H9 (cell line): ENCODE measurements around the gene CNNM3. TPM values are rescaled to one million over a fixed set of nuclear protein-coding genes. Genes with fewer than 3 reads are reported as not detected.

Experiments used
- DNase-seq: peaks from one replicate; pipeline ENCODE4 v3.0.0-alpha.2; 2017
- H2AFZ ChIP-seq: one replicate; pipeline ENCODE4 v1.6.1; 2013; ENCODE audit warnings: mild to moderate bottlenecking, low read length, control low read depth, moderate library complexity
- H2AK5ac ChIP-seq: 2 replicates; pipeline ENCODE4 v1.6.1; 2013; ENCODE audit warnings: low read length, control low read depth, mixed read lengths; ENCODE audit not compliant: insufficient read length
- H2BK120ac ChIP-seq: one replicate; pipeline ENCODE4 v1.6.1; 2013; ENCODE audit warnings: low read depth, mild to moderate bottlenecking, low read length, control low read depth, inconsistent platforms; ENCODE audit not compliant: poor library complexity, severe bottlenecking
- H2BK12ac ChIP-seq: 2 replicates; pipeline ENCODE4 v1.6.1; 2013; ENCODE audit warnings: low read length, control low read depth, mixed read lengths, low read depth; ENCODE audit not compliant: insufficient read length
- H2BK15ac ChIP-seq: 2 replicates; pipeline ENCODE4 v1.6.1; 2013; ENCODE audit warnings: low read depth, low read length, control low read depth
- H2BK20ac ChIP-seq: one replicate; pipeline ENCODE4 v1.6.1; 2013; ENCODE audit warnings: low read depth, mild to moderate bottlenecking, low read length, control low read depth, inconsistent platforms; ENCODE audit not compliant: poor library complexity, severe bottlenecking
- H2BK5ac ChIP-seq: 2 replicates; pipeline ENCODE4 v1.6.1; 2013; ENCODE audit warnings: low read length, control low read depth, mixed read lengths; ENCODE audit not compliant: insufficient read length
- H3K14ac ChIP-seq: 2 replicates; pipeline ENCODE4 v1.6.1; 2013; ENCODE audit warnings: low read length, control low read depth; ENCODE audit not compliant: insufficient read depth
- H3K18ac ChIP-seq: 2 replicates; pipeline ENCODE4 v1.6.1; 2013; ENCODE audit warnings: low read depth, mild to moderate bottlenecking, mixed read lengths, low read length, control low read depth; ENCODE audit not compliant: insufficient read length
- H3K23ac ChIP-seq: 2 replicates; pipeline ENCODE4 v1.6.1; 2013; ENCODE audit warnings: low read length, control low read depth, mixed read lengths, low read depth; ENCODE audit not compliant: insufficient read length
- H3K23me2 ChIP-seq: 2 replicates; pipeline ENCODE4 v1.6.1; 2013; ENCODE audit warnings: low read depth, mild to moderate bottlenecking, mixed read lengths, low read length, control low read depth; ENCODE audit not compliant: insufficient read length, poor library complexity, severe bottlenecking
- H3K27ac ChIP-seq: 2 replicates; pipeline ENCODE4 v1.5.1; 2013; ENCODE audit warnings: low read length, control low read depth, mixed read lengths, low read depth; ENCODE audit not compliant: insufficient read length
- H3K27me3 ChIP-seq: 2 replicates; pipeline ENCODE4 v1.6.1; 2013; ENCODE audit warnings: low read length, control low read depth, inconsistent platforms; ENCODE audit not compliant: insufficient read depth
- H3K4ac ChIP-seq: 2 replicates; pipeline ENCODE4 v1.6.1; 2013; ENCODE audit warnings: low read depth, mild to moderate bottlenecking, control low read depth, inconsistent platforms, low read length, moderate library complexity
- H3K4me1 ChIP-seq: 2 replicates; pipeline ENCODE4 v1.6.1; 2013; ENCODE audit warnings: low read length, control low read depth, inconsistent platforms; ENCODE audit not compliant: insufficient read depth
- H3K4me2 ChIP-seq: 2 replicates; pipeline ENCODE4 v1.6.1; 2013; ENCODE audit warnings: low read length, control low read depth, mixed read lengths; ENCODE audit not compliant: insufficient read length, insufficient read depth
- H3K56ac ChIP-seq: 2 replicates; pipeline ENCODE4 v1.6.1; 2013; ENCODE audit warnings: low read depth, mild to moderate bottlenecking, mixed read lengths, low read length, control low read depth; ENCODE audit not compliant: insufficient read length
- H3K79me1 ChIP-seq: 2 replicates; pipeline ENCODE4 v1.6.1; 2013; ENCODE audit warnings: low read depth, mild to moderate bottlenecking, moderate library complexity, low read length, control low read depth, inconsistent platforms; ENCODE audit not compliant: insufficient read depth, poor library complexity, severe bottlenecking
- H3K79me2 ChIP-seq: 2 replicates; pipeline ENCODE4 v1.6.1; 2013; ENCODE audit warnings: low read length, control low read depth, inconsistent platforms; ENCODE audit not compliant: insufficient read depth
- H3K9ac ChIP-seq: 2 replicates; pipeline ENCODE4 v1.6.1; 2013; ENCODE audit warnings: low read length, control low read depth, mixed read lengths; ENCODE audit not compliant: insufficient read length; ENCODE audit errors: extremely low read depth
- H3K9me3 ChIP-seq: one replicate; pipeline ENCODE4 v1.6.1; 2013; ENCODE audit warnings: low read depth, low read length, inconsistent platforms; ENCODE audit not compliant: control insufficient read depth
- H3T11ph ChIP-seq: one replicate; pipeline ENCODE4 v1.6.1; 2013; ENCODE audit warnings: mild to moderate bottlenecking, low read length, control low read depth, inconsistent platforms
- H4K20me1 ChIP-seq: one replicate; pipeline ENCODE4 v1.6.1; 2013; ENCODE audit not compliant: control insufficient read depth, insufficient read length, insufficient read depth
- H4K5ac ChIP-seq: 2 replicates; pipeline ENCODE4 v1.6.1; 2013; ENCODE audit warnings: low read depth, mild to moderate bottlenecking, mixed read lengths, low read length, control low read depth; ENCODE audit not compliant: insufficient read length
- H4K8ac ChIP-seq: replicated peaks from 2 replicates; pipeline ENCODE4 v1.6.1; 2013; ENCODE audit warnings: low read length, control low read depth, mixed read lengths, low read depth; ENCODE audit not compliant: insufficient read length
- H4K91ac ChIP-seq: 2 replicates; pipeline ENCODE4 v1.6.1; 2013; ENCODE audit warnings: low read depth, mild to moderate bottlenecking, moderate library complexity, mixed read lengths, low read length, control low read depth; ENCODE audit not compliant: insufficient read length
- H3K27ac Mint-ChIP-seq, 3 experiments: 2 replicates in 2 of 3; 3 replicates in 1 of 3; pipeline ENCODE4 v1.8.0; 2020 to 2021; ENCODE audit warnings: mixed read lengths in 3 of 3, mild to moderate bottlenecking in 1 of 3, moderate library complexity in 1 of 3
- H3K27me3 Mint-ChIP-seq: 2 replicates; pipeline ENCODE4 v1.8.0; 2021; ENCODE audit warnings: low read depth, mild to moderate bottlenecking, moderate library complexity, mixed read lengths
- H3K36me3 Mint-ChIP-seq, 3 experiments: 2 replicates in 2 of 3; 3 replicates in 1 of 3; pipeline ENCODE4 v1.8.0; 2020 to 2021; ENCODE audit warnings: low read depth in 3 of 3, mixed read lengths in 3 of 3; ENCODE audit not compliant: insufficient read depth in 1 of 3
- H3K4me1 Mint-ChIP-seq, 2 experiments: 2 replicates each; pipeline ENCODE4 v1.8.0; 2020; ENCODE audit warnings: mixed read lengths in 2 of 2
- H3K4me3 Mint-ChIP-seq, 2 experiments: 2 replicates in 1 of 2; 3 replicates in 1 of 2; pipeline ENCODE4 v1.8.0; 2020 to 2021; ENCODE audit warnings: mild to moderate bottlenecking in 2 of 2, mixed read lengths in 2 of 2, moderate library complexity in 1 of 2
- H3K9me3 Mint-ChIP-seq, 2 experiments: 2 replicates in 1 of 2; 3 replicates in 1 of 2; pipeline ENCODE4 v1.8.0; 2020; ENCODE audit warnings: mild to moderate bottlenecking in 2 of 2, mixed read lengths in 2 of 2, moderate library complexity in 1 of 2
- CTCF ChIP-seq: fragments of 200-600 bp; sonication (generic); conservative IDR thresholded peaks from 3 replicates; pipeline ENCODE4 v1.8.0; 2021; ENCODE audit warnings: antibody characterized with exemption, mild to moderate bottlenecking
- WGBS: extraction: QIAGEN DNeasy Blood & Tissue Kit; methylation state at CpG from one replicate; pipeline ENCODE4 v1.1.7; 2013; ENCODE audit warnings: missing lambda C conversion rate, low lambda C conversion rate, mixed read lengths; ENCODE audit not compliant: insufficient read length; ENCODE audit errors: extremely low coverage; 5-methylcytosine and 5-hydroxymethylcytosine counted together
- total RNA-seq: library from RNA; stranded (reverse); gene quantifications from 2 replicates; pipeline ENCODE4 v1.2.1, GENCODE V29; 2021

The CNNM3 gene
- total RNA-seq, 1 experiment from 2014 or later, result 25.0 TPM

- Mint-ChIP-seq H3K4me3 (peak overlapping the region; percentile 78 to 88), H3K36me3 (peaks cover 13 to 30% (median 29%) of the 10 kb centered on the region in 3 experiments), H3K27ac (peak overlapping the region in 2 of 3 experiments; percentile 23 to 27; a peak in 5 of 7 replicates), H3K9me3 (no peaks in the 10 kb centered on the region; a peak in 1 of 5 replicates), H3K27me3 (peaks cover 1% of the 10 kb centered on the region; the same call in 1 of the 2 replicates), H3K4me1 (peaks cover 38 to 40% of the 10 kb centered on the region in 2 experiments)
- no peak for DNase-seq
- peaks cover 2% of the 10 kb centered on the region for H4K20me1 ChIP-seq
- no peak overlapping the region for H3K23ac ChIP-seq
- no peak overlapping the region for H3K14ac ChIP-seq
- H3K27me3 ChIP-seq, result no peaks in the 10 kb centered on the region
- no peak overlapping the region for H3K4ac ChIP-seq
- H2BK5ac ChIP-seq, result no peak overlapping the region
- no peak overlapping the region for H2BK12ac ChIP-seq
- H3K23me2 ChIP-seq, result peaks cover 7% of the 10 kb centered on the region
- H4K5ac ChIP-seq, result no peak overlapping the region
- H3K79me2 ChIP-seq, result peaks cover 2% of the 10 kb centered on the region; the same call in 1 of the 2 replicates
- no peak overlapping the region for H2BK20ac ChIP-seq
- H3K79me1 ChIP-seq, result peaks cover 2% of the 10 kb centered on the region
- H2AFZ ChIP-seq, result peak overlapping the region; percentile 79
- no peak overlapping the region for H3K18ac ChIP-seq
- no peak overlapping the region for H4K91ac ChIP-seq
- H2BK120ac ChIP-seq, result no peak overlapping the region
- H2AK5ac ChIP-seq, result no peak overlapping the region
- no peak for TF ChIP-seq CTCF
- WGBS, result no CpG with 5 or more reads among the region's 60 CpGs
- peak overlapping the region; percentile 81 for H3K4me2 ChIP-seq
- no peak overlapping the region for H3K27ac ChIP-seq
- H3K4me1 ChIP-seq, result peaks cover 3% of the 10 kb centered on the region; the same call in 1 of the 2 replicates
- no peak overlapping the region for H3T11ph ChIP-seq
- no peak overlapping the region for H3K56ac ChIP-seq
- H3K9ac ChIP-seq, result peak overlapping the region; percentile 28
- no peak overlapping the region for H2BK15ac ChIP-seq
- H3K9me3 ChIP-seq, result no peaks in the 10 kb centered on the region
- no peak overlapping the region for H4K8ac ChIP-seq
Measured at GRCh38 chr2:96815326-96816126, 542 bp upstream of the CNNM3 start.
